Body of pancreas (tissue), 4 donors: ENCODE data around the gene CAMTA1. TPM values are rescaled to one million over a fixed set of nuclear protein-coding genes. Genes with fewer than 3 reads are reported as not detected.

Experiments
- ATAC-seq: fragments of 150-250 bp; one replicate; pipeline ENCODE4 v1.9.1; 2016
- DNase-seq, 4 donors: peaks; one replicate each; pipeline ENCODE4 v3.0.0-alpha.2; 2019
- H3K27ac ChIP-seq, 4 donors: fragments of 200-600 bp; sonication (generic); 1 replicate in 3 of 4; 2 replicates in 1 of 4; pipeline versions ENCODE4 v1.5.1 to v1.6.1; 2016 to 2019; ENCODE audit warnings: mild to moderate bottlenecking in 1 of 4, mixed read lengths in 1 of 4, moderate library complexity in 1 of 4
- H3K27me3 ChIP-seq, 2 donors: fragments of 200-600 bp; sonication (generic); one replicate each; pipeline ENCODE4 v1.6.0; 2016; ENCODE audit warnings: mild to moderate bottlenecking in 1 of 2
- H3K36me3 ChIP-seq, 2 donors: fragments of 200-600 bp; sonication (generic); replicated peaks in 1 of 2; 2 replicates each; pipeline ENCODE4 v1.5.1; 2016; ENCODE audit warnings: low read depth in 2 of 2; ENCODE audit not compliant: insufficient read depth in 1 of 2
- H3K4me1 ChIP-seq: fragments of 200-600 bp; sonication (generic); one replicate; pipeline ENCODE4 v1.6.0; 2016
- H3K4me3 ChIP-seq, 2 donors: fragments of 200-600 bp; sonication (generic); 1 replicate in 1 of 2; 2 replicates in 1 of 2; pipeline ENCODE4 v1.5.1; 2016 to 2019
- H3K9me3 ChIP-seq, 3 donors: fragments of 200-600 bp; sonication (generic); 1 replicate in 2 of 3; 2 replicates in 1 of 3; pipeline ENCODE4 v1.5.1; 2016
- POLR2A ChIP-seq, 3 donors: fragments of 450-650 bp; IDR thresholded peaks; one replicate each; pipeline ENCODE4 v1.6.1; 2016; ENCODE audit warnings: antibody characterized with exemption in 3 of 3, mild to moderate bottlenecking in 2 of 3
- WGBS, 2 donors: methylation state at CpG; one replicate each; pipeline ENCODE4 v1.1.5; 2017; 5-methylcytosine and 5-hydroxymethylcytosine counted together
- intact Hi-C: fragments of 100-400 bp; cut with DNase I; formaldehyde crosslinking; loops from one replicate; pipeline ENCODE4 v1.15.1; 2023
- total RNA-seq, 2 donors: library from RNA; depleted of rRNA; stranded (reverse); fragments of >200 nt; gene quantifications; one replicate each; pipeline ENCODE4 v1.1.0, GENCODE V29; 2016
- TF ChIP-seq, protein P1 (sequence below), 7 experiments: fragments of 450-650 bp in 4 of 7; fragments of 200-600 bp in 3 of 7; sonication (generic) in 3 of 7; IDR thresholded peaks; one replicate each; pipeline ENCODE4 v1.5.1; 2016 to 2019; ENCODE audit warnings: antibody characterized with exemption in 7 of 7

CAMTA1 gene
- total RNA-seq, 2 donors from 2014 or later = 36.3 to 59.7 TPM

- H3K9me3 ChIP-seq = no peaks in the 10 kb centered on the region
- H3K36me3 ChIP-seq = no peaks in the 10 kb centered on the region
- peaks cover 5% of the 10 kb centered on the region for H3K4me1 ChIP-seq
- DNase-seq (no peak), ATAC-seq (no peak)
- TF ChIP-seq, protein P1, sequence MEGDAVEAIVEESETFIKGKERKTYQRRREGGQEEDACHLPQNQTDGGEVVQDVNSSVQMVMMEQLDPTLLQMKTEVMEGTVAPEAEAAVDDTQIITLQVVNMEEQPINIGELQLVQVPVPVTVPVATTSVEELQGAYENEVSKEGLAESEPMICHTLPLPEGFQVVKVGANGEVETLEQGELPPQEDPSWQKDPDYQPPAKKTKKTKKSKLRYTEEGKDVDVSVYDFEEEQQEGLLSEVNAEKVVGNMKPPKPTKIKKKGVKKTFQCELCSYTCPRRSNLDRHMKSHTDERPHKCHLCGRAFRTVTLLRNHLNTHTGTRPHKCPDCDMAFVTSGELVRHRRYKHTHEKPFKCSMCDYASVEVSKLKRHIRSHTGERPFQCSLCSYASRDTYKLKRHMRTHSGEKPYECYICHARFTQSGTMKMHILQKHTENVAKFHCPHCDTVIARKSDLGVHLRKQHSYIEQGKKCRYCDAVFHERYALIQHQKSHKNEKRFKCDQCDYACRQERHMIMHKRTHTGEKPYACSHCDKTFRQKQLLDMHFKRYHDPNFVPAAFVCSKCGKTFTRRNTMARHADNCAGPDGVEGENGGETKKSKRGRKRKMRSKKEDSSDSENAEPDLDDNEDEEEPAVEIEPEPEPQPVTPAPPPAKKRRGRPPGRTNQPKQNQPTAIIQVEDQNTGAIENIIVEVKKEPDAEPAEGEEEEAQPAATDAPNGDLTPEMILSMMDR (IDR thresholded peaks at IDR 0.05) = no peak
- TF ChIP-seq POLR2A (IDR thresholded peaks at IDR 0.05) = no peak
- no peaks in the 10 kb centered on the region for H3K27me3 ChIP-seq
- intact Hi-C loops = no loop called here
- no peak overlapping the region for H3K4me3 ChIP-seq
- WGBS, 2 donors = 74 to 100% methylated on average over 1 to 3 of the region's 3 CpGs
- no peak overlapping the region for H3K27ac ChIP-seq
Measured at GRCh38 chr1:7642781-7643529, 857.7 kb downstream of the CAMTA1 start.

- no peak for ATAC-seq
- DNase-seq = no peak
- WGBS, 2 donors = 84 to 90% methylated on average over 11 of the region's 11 CpGs
- no peaks in the 10 kb centered on the region for H3K9me3 ChIP-seq
- intact Hi-C loops = no loop called here
- H3K27me3 ChIP-seq = no peaks in the 10 kb centered on the region
- peaks cover 5% of the 10 kb centered on the region for H3K4me1 ChIP-seq
- TF ChIP-seq, protein P1 (IDR thresholded peaks at IDR 0.05) = no peak
- no peak for TF ChIP-seq POLR2A (IDR thresholded peaks at IDR 0.05)
- no peaks in the 10 kb centered on the region for H3K36me3 ChIP-seq
- H3K27ac ChIP-seq = no peak overlapping the region
- no peak overlapping the region for H3K4me3 ChIP-seq
Measured at GRCh38 chr1:7643530-7643929, 858.3 kb downstream of the CAMTA1 start.

GRCh38 chr1:7644086-7644485 is 858.8 kb downstream of the CAMTA1 start:
- Histone ChIP-seq H3K27me3 (no peaks in the 10 kb centered on the region), H3K27ac (no peak overlapping the region), H3K36me3 (no peaks in the 10 kb centered on the region), H3K4me1 (peaks cover 5% of the 10 kb centered on the region), H3K9me3 (no peaks in the 10 kb centered on the region), H3K4me3 (no peak overlapping the region)
- no peak for DNase-seq
- WGBS, 2 donors = 75 to 77% methylated on average over 3 of the region's 3 CpGs
- TF ChIP-seq POLR2A (IDR thresholded peaks at IDR 0.05) = no peak
- TF ChIP-seq, protein P1 (IDR thresholded peaks at IDR 0.05) = no peak
- no peak for ATAC-seq
- intact Hi-C loops = no loop called here

DNA sequence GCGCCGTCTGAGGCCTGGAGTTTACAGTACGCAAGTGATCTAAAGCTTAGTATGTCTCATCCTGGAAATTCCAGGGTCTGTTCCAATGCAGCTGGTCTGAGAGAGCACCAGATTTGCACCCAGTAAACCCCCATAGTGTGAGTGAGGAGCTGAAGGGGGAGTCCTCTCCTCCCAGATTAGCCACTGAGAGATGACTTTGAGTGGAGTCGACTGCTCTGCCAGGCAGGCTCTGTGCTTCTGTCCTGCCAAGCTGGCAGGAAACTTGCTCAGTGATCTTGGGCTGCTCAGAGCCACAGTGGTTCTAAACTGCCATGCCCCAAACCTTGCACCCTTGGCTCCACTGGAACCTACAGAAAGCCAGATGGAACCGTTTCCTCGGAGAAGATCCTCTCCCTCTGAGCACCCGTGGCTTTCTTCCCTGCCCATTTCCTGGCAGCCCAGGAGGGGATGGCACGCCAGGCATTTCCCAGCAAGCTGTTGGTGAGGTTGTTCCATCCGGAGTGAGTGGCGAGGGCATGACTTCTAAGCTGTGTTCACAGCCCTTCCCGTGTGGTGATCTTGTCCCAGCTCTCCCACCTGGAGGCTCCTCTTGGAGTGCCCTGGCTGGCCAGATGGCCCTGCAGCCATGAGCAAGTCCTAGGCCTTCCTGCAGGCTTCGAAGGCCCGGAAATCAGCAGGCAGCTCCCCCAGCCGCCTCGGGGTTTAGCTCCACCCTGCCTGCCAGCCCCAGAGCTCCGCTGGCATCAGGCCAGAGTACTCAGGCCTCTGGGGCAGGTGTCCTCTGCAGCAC is 859.9 kb downstream of the CAMTA1 start:
- DNase-seq (peak; percentile 39 to 71 (median 62)), ATAC-seq (no peak)
- no peak overlapping the region for H3K4me3 ChIP-seq
- 57 to 77% methylated on average over 3 to 16 of the region's 16 CpGs for WGBS, 2 donors
- H3K9me3 ChIP-seq = no peaks in the 10 kb centered on the region
- peaks cover 5% of the 10 kb centered on the region for H3K4me1 ChIP-seq
- H3K36me3 ChIP-seq = no peaks in the 10 kb centered on the region
- H3K27ac ChIP-seq = no peak overlapping the region
- intact Hi-C loops = loop anchor here (5.0 kb wide), 2 partner anchors 603 to 923 kb away; no protein-coding TSS in a partner anchor
- TF ChIP-seq POLR2A (IDR thresholded peaks at IDR 0.05) = no peak
- TF ChIP-seq, protein P1 (IDR thresholded peaks at IDR 0.05) = no peak
- H3K27me3 ChIP-seq = no peaks in the 10 kb centered on the region
